PFSK-1 (cell line): ENCODE results near the gene PCNX3.

Experiments
- FOXP2 ChIP-seq: optimal IDR thresholded peaks from 2 replicates; pipeline ENCODE3; 2011; ENCODE audit warnings: borderline replicate concordance, control low read depth, inconsistent platforms; ENCODE audit not compliant: insufficient read depth; ENCODE audit errors: extremely low read length, extremely low read depth
- POLR2AphosphoS5 ChIP-seq: IDR thresholded peaks from 2 replicates; pipeline ENCODE4 v1.6.1; 2012; ENCODE audit warnings: low read depth, mild to moderate bottlenecking, control low read depth, low read length, moderate library complexity
- SIN3A ChIP-seq: IDR thresholded peaks from 2 replicates; pipeline ENCODE4 v1.6.1; 2012; ENCODE audit warnings: mild to moderate bottlenecking, low read length, moderate library complexity, borderline replicate concordance; ENCODE audit not compliant: insufficient read depth
- TAF1 ChIP-seq: IDR thresholded peaks from 2 replicates; pipeline ENCODE4 v1.6.1; 2012; ENCODE audit warnings: low read length, control low read depth, borderline replicate concordance; ENCODE audit not compliant: insufficient read depth

- TF ChIP-seq POLR2AphosphoS5 = no peak
- TF ChIP-seq TAF1 = no peak
- no peak for TF ChIP-seq SIN3A
- TF ChIP-seq FOXP2 = no peak
These were observed 26.6 kb downstream of the PCNX3 start for GRCh38 chr11:65642014-65642671.
